Nephron progenitor cell (in vitro differentiated cells): ENCODE measurements around the gene USP49.

ENCODE experiments used
- DNase-seq: peaks from one replicate; pipeline ENCODE4 v3.0.0; 2021
- H3K27ac Mint-ChIP-seq: 2 replicates; pipeline ENCODE4 v1.8.0; 2021; ENCODE audit warnings: mild to moderate bottlenecking, moderate library complexity, mixed read lengths
- H3K27me3 Mint-ChIP-seq: 2 replicates; pipeline ENCODE4 v1.8.0; 2021; ENCODE audit warnings: mild to moderate bottlenecking, low read depth, mixed read lengths; ENCODE audit not compliant: poor library complexity
- H3K36me3 Mint-ChIP-seq: 2 replicates; pipeline ENCODE4 v1.8.0; 2021; ENCODE audit warnings: low read depth, mixed read lengths
- H3K4me1 Mint-ChIP-seq: 2 replicates; pipeline ENCODE4 v1.8.0; 2021; ENCODE audit warnings: mixed read lengths
- H3K4me3 Mint-ChIP-seq: 2 replicates; pipeline ENCODE4 v1.8.0; 2021; ENCODE audit warnings: mild to moderate bottlenecking, moderate library complexity, mixed read lengths
- H3K9me3 Mint-ChIP-seq: 2 replicates; pipeline ENCODE4 v1.8.0; 2021; ENCODE audit warnings: mild to moderate bottlenecking, moderate library complexity, mixed read lengths
- TF ChIP-seq, protein P1 (sequence below): fragments of 200-600 bp; sonication (generic); IDR thresholded peaks from 2 replicates; pipeline ENCODE4 v1.5.0; 2021; ENCODE audit warnings: antibody characterized with exemption

USP49 gene

DNA sequence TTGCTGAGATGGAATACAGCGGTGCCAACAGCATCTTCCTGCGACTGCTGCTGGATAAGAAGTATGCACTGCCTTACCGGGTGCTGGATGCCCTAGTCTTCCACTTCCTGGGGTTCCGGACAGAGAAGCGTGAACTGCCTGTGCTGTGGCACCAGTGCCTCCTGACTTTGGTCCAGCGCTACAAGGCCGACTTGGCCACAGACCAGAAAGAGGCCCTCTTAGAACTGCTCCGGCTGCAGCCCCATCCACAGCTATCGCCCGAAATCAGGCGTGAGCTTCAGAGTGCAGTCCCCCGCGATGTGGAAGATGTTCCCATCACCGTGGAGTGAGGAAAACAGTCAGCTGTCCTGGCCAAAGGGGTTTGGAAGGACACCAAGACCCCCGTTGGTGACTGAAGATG is 37.2 kb upstream of the USP49 start:
- TF ChIP-seq, protein P1, sequence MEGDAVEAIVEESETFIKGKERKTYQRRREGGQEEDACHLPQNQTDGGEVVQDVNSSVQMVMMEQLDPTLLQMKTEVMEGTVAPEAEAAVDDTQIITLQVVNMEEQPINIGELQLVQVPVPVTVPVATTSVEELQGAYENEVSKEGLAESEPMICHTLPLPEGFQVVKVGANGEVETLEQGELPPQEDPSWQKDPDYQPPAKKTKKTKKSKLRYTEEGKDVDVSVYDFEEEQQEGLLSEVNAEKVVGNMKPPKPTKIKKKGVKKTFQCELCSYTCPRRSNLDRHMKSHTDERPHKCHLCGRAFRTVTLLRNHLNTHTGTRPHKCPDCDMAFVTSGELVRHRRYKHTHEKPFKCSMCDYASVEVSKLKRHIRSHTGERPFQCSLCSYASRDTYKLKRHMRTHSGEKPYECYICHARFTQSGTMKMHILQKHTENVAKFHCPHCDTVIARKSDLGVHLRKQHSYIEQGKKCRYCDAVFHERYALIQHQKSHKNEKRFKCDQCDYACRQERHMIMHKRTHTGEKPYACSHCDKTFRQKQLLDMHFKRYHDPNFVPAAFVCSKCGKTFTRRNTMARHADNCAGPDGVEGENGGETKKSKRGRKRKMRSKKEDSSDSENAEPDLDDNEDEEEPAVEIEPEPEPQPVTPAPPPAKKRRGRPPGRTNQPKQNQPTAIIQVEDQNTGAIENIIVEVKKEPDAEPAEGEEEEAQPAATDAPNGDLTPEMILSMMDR: no peak
- no peak overlapping the region for H3K27ac Mint-ChIP-seq
- H3K27me3 Mint-ChIP-seq: no peaks in the 10 kb centered on the region
- H3K4me1 Mint-ChIP-seq: peaks cover 9% of the 10 kb centered on the region
- no peak for DNase-seq
- H3K4me3 Mint-ChIP-seq: no peak overlapping the region
- H3K9me3 Mint-ChIP-seq: no peaks in the 10 kb centered on the region
- peaks cover 57% of the 10 kb centered on the region for H3K36me3 Mint-ChIP-seq

DNA sequence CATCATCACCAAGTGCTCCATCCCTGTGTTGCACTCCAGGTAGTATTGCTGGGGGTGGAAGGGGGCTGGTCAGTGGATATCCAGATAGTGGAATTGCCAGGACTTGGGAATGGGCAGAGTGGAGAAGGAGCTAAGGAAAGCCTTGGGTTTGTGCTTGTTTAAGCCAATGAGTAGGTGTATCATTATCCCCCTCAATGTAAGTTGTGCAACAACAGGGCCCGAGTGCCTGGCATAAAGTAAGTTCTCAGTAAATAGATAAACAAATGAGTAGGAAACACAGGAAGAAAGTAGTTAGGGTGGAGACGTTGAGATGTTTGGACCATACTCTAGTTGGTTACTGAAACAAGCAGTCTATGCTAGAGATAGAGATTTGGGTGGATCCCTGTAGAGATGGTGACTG is 36.6 kb upstream of the USP49 start:
- no peak for DNase-seq
- Mint-ChIP-seq H3K4me1 (peaks cover 9% of the 10 kb centered on the region), H3K9me3 (no peaks in the 10 kb centered on the region), H3K27me3 (no peaks in the 10 kb centered on the region), H3K27ac (no peak overlapping the region), H3K4me3 (no peak overlapping the region), H3K36me3 (peaks cover 61% of the 10 kb centered on the region)
- TF ChIP-seq, protein P1: no peak

DNA sequence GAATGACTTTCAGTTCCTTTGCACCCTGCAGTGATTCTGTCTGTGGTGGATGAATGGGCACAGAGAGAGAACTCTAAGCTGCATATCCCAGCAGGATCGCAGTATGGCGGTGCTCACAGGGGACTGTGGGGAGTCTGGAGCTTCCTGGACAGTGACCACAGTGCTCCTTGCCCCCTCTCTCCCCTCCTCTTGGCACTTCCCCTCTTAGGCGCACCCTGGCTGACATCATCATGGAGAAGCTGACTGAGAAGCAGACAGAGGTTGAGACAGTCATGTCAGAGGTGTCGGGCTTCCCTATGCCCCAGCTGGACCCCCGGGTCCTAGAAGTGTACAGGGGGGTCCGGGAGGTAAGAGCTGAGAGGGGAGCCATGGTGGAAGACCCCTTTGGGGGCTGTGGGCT is 34.7 kb upstream of the USP49 start:
- H3K9me3 Mint-ChIP-seq: no peaks in the 10 kb centered on the region
- TF ChIP-seq, protein P1: no peak
- H3K4me1 Mint-ChIP-seq: peaks cover 6% of the 10 kb centered on the region
- no peak overlapping the region for H3K4me3 Mint-ChIP-seq
- DNase-seq: no peak
- H3K27me3 Mint-ChIP-seq: no peaks in the 10 kb centered on the region
- H3K36me3 Mint-ChIP-seq: peaks cover 64% of the 10 kb centered on the region
- no peak overlapping the region for H3K27ac Mint-ChIP-seq

DNA sequence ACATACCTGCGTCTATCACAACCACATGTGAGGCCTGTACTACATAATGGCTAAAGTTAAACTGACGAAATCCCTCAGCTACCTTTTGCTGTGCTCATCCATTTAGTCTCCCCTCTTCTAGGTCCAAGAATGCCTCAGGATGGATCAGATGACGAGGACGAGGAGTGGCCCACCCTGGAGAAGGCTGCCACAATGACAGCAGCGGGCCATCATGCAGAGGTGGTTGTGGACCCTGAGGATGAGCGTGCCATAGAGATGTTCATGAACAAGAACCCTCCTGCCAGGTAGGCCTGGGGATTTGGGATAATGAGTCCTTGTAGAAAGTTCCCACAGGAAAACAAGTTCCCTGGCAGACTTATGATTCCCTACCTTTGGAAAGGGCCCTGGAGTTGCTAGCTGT is 32.1 kb upstream of the USP49 start:
- no peak overlapping the region for H3K27ac Mint-ChIP-seq
- H3K4me1 Mint-ChIP-seq: peaks cover 30% of the 10 kb centered on the region

DNA sequence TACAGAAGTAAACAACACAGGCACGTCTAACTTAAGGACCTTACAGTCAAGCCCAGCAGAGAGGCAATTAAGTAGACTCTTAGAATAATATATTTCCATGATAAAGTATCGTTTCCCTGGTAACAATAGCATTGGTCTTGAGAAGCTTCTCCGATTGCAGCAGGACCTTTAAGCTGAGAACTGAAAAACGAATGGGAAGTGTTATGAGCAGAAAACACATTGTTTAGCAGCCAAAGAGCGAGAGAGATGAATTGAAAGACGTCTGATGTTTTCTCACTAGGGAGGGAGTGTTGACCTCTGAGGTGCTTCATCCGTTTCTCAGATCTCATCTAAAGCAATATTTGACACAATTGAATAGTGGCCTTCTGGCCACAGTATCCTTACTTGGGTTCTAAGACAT is 27.0 kb upstream of the USP49 start:
- Mint-ChIP-seq H3K27ac (peak overlapping the region; percentile 100), H3K36me3 (peaks cover 24% of the 10 kb centered on the region), H3K4me1 (peaks cover 51% of the 10 kb centered on the region), H3K4me3 (peak overlapping the region; percentile 100), H3K9me3 (no peaks in the 10 kb centered on the region), H3K27me3 (no peaks in the 10 kb centered on the region)
- TF ChIP-seq, protein P1: no peak
- DNase-seq: no peak

More for the DNA sequence above, 32.1 kb upstream of the USP49 start:
- H3K36me3 Mint-ChIP-seq: peaks cover 63% of the 10 kb centered on the region
- TF ChIP-seq, protein P1: no peak
- H3K27me3 Mint-ChIP-seq: no peaks in the 10 kb centered on the region
- H3K9me3 Mint-ChIP-seq: no peaks in the 10 kb centered on the region
- DNase-seq: no peak
- no peak overlapping the region for H3K4me3 Mint-ChIP-seq

DNA sequence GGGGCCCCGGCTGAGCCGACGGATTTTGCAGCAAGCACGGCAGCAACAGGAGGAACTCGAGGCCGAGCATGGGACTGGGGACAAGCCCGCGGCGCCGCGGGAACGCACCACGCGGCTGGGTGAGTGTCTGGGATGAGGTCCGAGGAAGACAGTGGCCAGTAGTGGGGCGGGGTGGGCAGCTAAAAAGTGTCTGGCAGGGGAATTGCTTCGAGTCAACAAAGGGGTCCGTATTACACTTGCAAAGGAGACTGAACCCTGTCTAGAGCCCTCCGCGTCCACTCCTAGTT is 26.5 kb upstream of the USP49 start:
- Mint-ChIP-seq H3K36me3 (peaks cover 23% of the 10 kb centered on the region), H3K4me1 (peaks cover 51% of the 10 kb centered on the region), H3K4me3 (peak overlapping the region; percentile 100), H3K9me3 (no peaks in the 10 kb centered on the region), H3K27me3 (no peaks in the 10 kb centered on the region), H3K27ac (peak overlapping the region; percentile 100)
- TF ChIP-seq, protein P1: no peak
- no peak for DNase-seq
